ENCODE measurements around the gene RASA3. TPM values are rescaled to one million over a fixed set of nuclear protein-coding genes. Genes with fewer than 3 reads are reported as not detected.

The RASA3 gene
- total RNA-seq, 1 experiment from 2014 or later = 9.1 TPM

GRCh38 chr13:114102521-114103288, 29.7 kb downstream of the RASA3 start:
- CTCF ChIA-PET = no interaction called here
- POLR2A ChIA-PET (ENCODE audit: unreplicated experiment) = no interaction called here
- H3F3A ChIP-seq (ENCODE audit: low read length, unreplicated experiment) = peaks cover 3% of the 10 kb centered on the region
- no peak overlapping the region for H3K4me2 ChIP-seq (ENCODE audit: low read length)
- H3K9me2 ChIP-seq (replicated peaks; ENCODE audit: low read length) = no peaks in the 10 kb centered on the region
- H3K27ac ChIP-seq (ENCODE audit: low read length) = no peak overlapping the region
- no peaks in the 10 kb centered on the region for H3K27me3 ChIP-seq (ENCODE audit: low read length)
- H2AFZ ChIP-seq (ENCODE audit: low read length) = no peak overlapping the region
- TF ChIP-seq CTCF (conservative IDR thresholded peaks at IDR 0.05; ENCODE audit: low read depth, low read length) (no peak), EZH2 (IDR thresholded peaks at IDR 0.05; ENCODE audit: low read length, unreplicated experiment) (no peak)
- no peak for DNase-seq
- H3K4me1 ChIP-seq (ENCODE audit: insufficient read depth, low read length) = no peaks in the 10 kb centered on the region
- BruUV-seq (replicated peaks) = no TSS peak
- no peak overlapping the region for H3K9ac ChIP-seq (ENCODE audit: low read length)
- intact Hi-C loops (cut with micrococcal nuclease) = no loop called here
- H3K36me3 ChIP-seq (ENCODE audit: low read depth, low read length) = no peaks in the 10 kb centered on the region
- no peak for ATAC-seq
- H3K79me2 ChIP-seq (ENCODE audit: low read length) = no peaks in the 10 kb centered on the region
- H3K9me3 ChIP-seq (ENCODE audit: low read length) = no peaks in the 10 kb centered on the region
- H4K20me1 ChIP-seq (ENCODE audit: low read length) = no peaks in the 10 kb centered on the region
- no peak overlapping the region for H3K4me3 ChIP-seq (ENCODE audit: low read length)

- Histone ChIP-seq H3K9ac (ENCODE audit: low read length) (no peak overlapping the region), H4K20me1 (ENCODE audit: low read length) (no peaks in the 10 kb centered on the region), H3K79me2 (ENCODE audit: low read length) (no peaks in the 10 kb centered on the region), H3K4me3 (ENCODE audit: low read length) (no peak overlapping the region), H3F3A (ENCODE audit: low read length, unreplicated experiment) (peaks cover 3% of the 10 kb centered on the region), H3K27ac (ENCODE audit: low read length) (no peak overlapping the region), H3K4me2 (ENCODE audit: low read length) (no peak overlapping the region), H3K27me3 (ENCODE audit: low read length) (no peaks in the 10 kb centered on the region), H3K4me1 (ENCODE audit: insufficient read depth, low read length) (no peaks in the 10 kb centered on the region), H3K36me3 (ENCODE audit: low read depth, low read length) (no peaks in the 10 kb centered on the region), H3K9me2 (replicated peaks; ENCODE audit: low read length) (no peaks in the 10 kb centered on the region), H3K9me3 (ENCODE audit: low read length) (no peaks in the 10 kb centered on the region), H2AFZ (ENCODE audit: low read length) (no peak overlapping the region)
- ChIA-PET POLR2A (ENCODE audit: unreplicated experiment) (no interaction called here), CTCF (no interaction called here)
- ATAC-seq (no peak), DNase-seq (no peak)
- TF ChIP-seq EZH2 (IDR thresholded peaks at IDR 0.05; ENCODE audit: low read length, unreplicated experiment) = no peak
- TF ChIP-seq EZH2phosphoT487 (IDR thresholded peaks at IDR 0.05; ENCODE audit: borderline replicate concordance, low read length) = no peak
- intact Hi-C loops (cut with micrococcal nuclease) = no loop called here
- BruUV-seq (replicated peaks) = no TSS peak
Observed at GRCh38 chr13:114102131-114102520, 30.3 kb downstream of the RASA3 start.

GRCh38 chr13:114101358-114102130, 30.9 kb downstream of the RASA3 start:
- ChIA-PET POLR2A (ENCODE audit: unreplicated experiment) (no interaction called here), CTCF (no interaction called here)
- TF ChIP-seq EZH2 (IDR thresholded peaks at IDR 0.05; ENCODE audit: low read length, unreplicated experiment) (no peak), CTCF (conservative IDR thresholded peaks at IDR 0.05; ENCODE audit: low read depth, low read length) (no peak), EZH2phosphoT487 (IDR thresholded peaks at IDR 0.05; ENCODE audit: borderline replicate concordance, low read length) (no peak)
- Histone ChIP-seq H3K27ac (ENCODE audit: low read length) (no peak overlapping the region), H3K4me3 (ENCODE audit: low read length) (no peak overlapping the region), H3K9me2 (replicated peaks; ENCODE audit: low read length) (no peaks in the 10 kb centered on the region), H3K9me3 (ENCODE audit: low read length) (no peaks in the 10 kb centered on the region), H2AFZ (ENCODE audit: low read length) (no peak overlapping the region), H3K36me3 (ENCODE audit: low read depth, low read length) (no peaks in the 10 kb centered on the region), H4K20me1 (ENCODE audit: low read length) (no peaks in the 10 kb centered on the region), H3K27me3 (ENCODE audit: low read length) (no peaks in the 10 kb centered on the region), H3K9ac (ENCODE audit: low read length) (no peak overlapping the region), H3K4me2 (ENCODE audit: low read length) (no peak overlapping the region), H3F3A (ENCODE audit: low read length, unreplicated experiment) (peaks cover 3% of the 10 kb centered on the region), H3K4me1 (ENCODE audit: insufficient read depth, low read length) (no peaks in the 10 kb centered on the region), H3K79me2 (ENCODE audit: low read length) (no peaks in the 10 kb centered on the region)
- DNase-seq (no peak), ATAC-seq (no peak)
- intact Hi-C loops (cut with micrococcal nuclease) = no loop called here
- BruUV-seq (replicated peaks) = no TSS peak
